BJ (cell line): ENCODE data around the gene TBX4. TPM values are rescaled to one million over a fixed set of nuclear protein-coding genes. Genes with fewer than 3 reads are reported as not detected.
A peak's percentile ranks its signal among the peaks of the same experiment; 100 is the strongest.

ENCODE experiments used
- CTCF ChIA-PET: fragments of 350-600 bp; formaldehyde crosslinking; extraction: SDS; loops from one replicate; lab custom pipeline; 2021; ENCODE audit warnings: antibody characterized with exemption, inconsistent platforms; lab: Yijun Ruan, JAX
- POLR2A ChIA-PET: fragments of 300-600 bp; sonication (Branson Sonifier 250); formaldehyde crosslinking; extraction: SDS; loops from one replicate; lab custom pipeline; 2021; ENCODE audit warnings: antibody characterized with exemption; lab: Charles Lee
- DNase-seq: peaks from one replicate; pipeline ENCODE4 v3.0.0-alpha.2; 2011; ENCODE audit warnings: low read depth
- H3K27me3 ChIP-seq: 2 replicates; pipeline ENCODE4 v1.6.0; 2011; ENCODE audit warnings: low read length; ENCODE audit not compliant: control insufficient read depth, insufficient read depth
- H3K36me3 ChIP-seq: 2 replicates; pipeline ENCODE4 v1.5.1; 2011; ENCODE audit warnings: low read length; ENCODE audit not compliant: control insufficient read depth, insufficient read depth
- H3K4me3 ChIP-seq: 2 replicates; pipeline ENCODE4 v1.5.1; 2011; ENCODE audit warnings: low read depth, mild to moderate bottlenecking, control low read depth, low read length
- CTCF ChIP-seq: IDR thresholded peaks from 2 replicates; pipeline ENCODE4 v1.5.1; 2011; ENCODE audit warnings: low read depth, mild to moderate bottlenecking, control low read depth, inconsistent platforms, low read length, moderate library complexity; ENCODE audit not compliant: insufficient read depth
- polyA plus RNA-seq: library from polyadenylated mRNA; depleted of rRNA; stranded (reverse); fragments of >200 nt; gene quantifications from 2 replicates; pipeline ENCODE4 v1.2.3, GENCODE V29; 2011

The TBX4 gene
- polyA plus RNA-seq, 1 experiment: 3.7 TPM

- ChIA-PET POLR2A (no interaction called here), CTCF (interaction anchor here (1.5 to 3.6 kb wide), 2 partner anchors 10 to 32 kb away, joined by 4 to 9 read pairs; no protein-coding TSS in a partner anchor)
- H3K4me3 ChIP-seq: no peak overlapping the region
Measured at GRCh38 chr17:61500287-61500686, 48.1 kb downstream of the TBX4 start.

GRCh38 chr17:61502292-61502691 lies 50.1 kb downstream of the TBX4 start:
- DNase-seq: no peak
- POLR2A ChIA-PET: no interaction called here

More at GRCh38 chr17:61500287-61500686, 48.1 kb downstream of the TBX4 start:
- Histone ChIP-seq H3K36me3 (no peaks in the 10 kb centered on the region), H3K27me3 (no peaks in the 10 kb centered on the region)
- no peak for TF ChIP-seq CTCF
- DNase-seq: no peak

GRCh38 chr17:61503961-61504360 lies 51.7 kb downstream of the TBX4 start:
- no peak for TF ChIP-seq CTCF
- no peak for DNase-seq
- H3K27me3 ChIP-seq: no peaks in the 10 kb centered on the region
- POLR2A ChIA-PET: no interaction called here
- CTCF ChIA-PET: no interaction called here
- H3K4me3 ChIP-seq: no peak overlapping the region
- H3K36me3 ChIP-seq: no peaks in the 10 kb centered on the region

More at GRCh38 chr17:61502292-61502691, 50.1 kb downstream of the TBX4 start:
- H3K4me3 ChIP-seq: no peak overlapping the region
- no peak for TF ChIP-seq CTCF
- no peaks in the 10 kb centered on the region for H3K36me3 ChIP-seq
- CTCF ChIA-PET: no interaction called here
- no peaks in the 10 kb centered on the region for H3K27me3 ChIP-seq

GRCh38 chr17:61504697-61505096 lies 52.5 kb downstream of the TBX4 start:
- Histone ChIP-seq H3K4me3 (no peak overlapping the region), H3K36me3 (no peaks in the 10 kb centered on the region), H3K27me3 (no peaks in the 10 kb centered on the region)
- peak; percentile 92 for DNase-seq
- CTCF ChIA-PET: interaction anchor here (0.8 kb wide), 1 partner anchor 77 kb away, joined by 4 read pairs; no protein-coding TSS in a partner anchor
- POLR2A ChIA-PET: interaction anchor here (0.5 kb wide), 1 partner anchor 25 kb away, joined by 3 read pairs; no protein-coding TSS in a partner anchor
- TF ChIP-seq CTCF: no peak

- POLR2A ChIA-PET: no interaction called here
- no peak for DNase-seq
- CTCF ChIA-PET: no interaction called here
- TF ChIP-seq CTCF: no peak
- no peaks in the 10 kb centered on the region for H3K36me3 ChIP-seq
- H3K4me3 ChIP-seq: no peak overlapping the region
- no peaks in the 10 kb centered on the region for H3K27me3 ChIP-seq
Measured at GRCh38 chr17:61505846-61506627, 53.8 kb downstream of the TBX4 start.
